ENCODE results near the gene RPS6KA1. TPM values are rescaled to one million over a fixed set of nuclear protein-coding genes. Genes with fewer than 3 reads are reported as not detected.
A peak's percentile ranks its signal among the peaks of the same experiment; 100 is the strongest.

Gene RPS6KA1
- total RNA-seq, 2 experiments from 2014 or later: 170 to 175 TPM

GRCh38 chr1:26535201-26535600 is 5.6 kb downstream of the RPS6KA1 start:
- H3K27me3 Mint-ChIP-seq: no peaks in the 10 kb centered on the region
- peaks cover 81% of the 10 kb centered on the region for H3K4me1 Mint-ChIP-seq
- H3K36me3 Mint-ChIP-seq (ENCODE audit: low read depth): peaks cover 11% of the 10 kb centered on the region
- ChIA-PET CTCF (interaction anchor here (0.6 to 1.6 kb wide), 3 partner anchors 10 to 36 kb away, joined by 3 to 13 read pairs (median 3); no protein-coding TSS in a partner anchor), POLR2A (interaction anchor here (1.0 to 1.4 kb wide), 4 partner anchors 18 to 63 kb away, joined by 3 to 15 read pairs (median 6); partner anchors contain the start of gene HMGN2)
- peak overlapping the region; percentile 18 for H3K4me3 Mint-ChIP-seq
- H3K9me3 Mint-ChIP-seq: no peaks in the 10 kb centered on the region
- no peak for DNase-seq
- H3K27ac Mint-ChIP-seq: peak overlapping the region; percentile 38

GRCh38 chr1:26536081-26536480 is 6.5 kb downstream of the RPS6KA1 start:
- H3K27me3 Mint-ChIP-seq: no peaks in the 10 kb centered on the region

GRCh38 chr1:26536521-26536920 is 7.0 kb downstream of the RPS6KA1 start:
- no peaks in the 10 kb centered on the region for H3K9me3 Mint-ChIP-seq
- H3K27ac Mint-ChIP-seq: no peak overlapping the region
- H3K4me3 Mint-ChIP-seq: no peak overlapping the region
- peaks cover 11% of the 10 kb centered on the region for H3K36me3 Mint-ChIP-seq (ENCODE audit: low read depth)
- no peaks in the 10 kb centered on the region for H3K27me3 Mint-ChIP-seq
- no peak for DNase-seq
- H3K4me1 Mint-ChIP-seq: peaks cover 81% of the 10 kb centered on the region
- ChIA-PET CTCF (interaction anchor here (0.7 to 3.6 kb wide), 4 partner anchors 8 to 62 kb away, joined by 3 to 29 read pairs (median 5); no protein-coding TSS in a partner anchor), POLR2A (interaction anchor here (1.1 to 6.7 kb wide), 2 partner anchors 7 to 13 kb away, joined by 3 to 62 read pairs; partner anchors contain the start of gene RPS6KA1)

More at GRCh38 chr1:26536081-26536480, 6.5 kb downstream of the RPS6KA1 start:
- POLR2A ChIA-PET: interaction anchor here (1.3 to 6.7 kb wide), 2 partner anchors 6 to 64 kb away, joined by 6 to 62 read pairs; partner anchors contain the start of genes HMGN2 and RPS6KA1
- H3K36me3 Mint-ChIP-seq (ENCODE audit: low read depth): peaks cover 11% of the 10 kb centered on the region
- no peak overlapping the region for H3K27ac Mint-ChIP-seq
- no peak overlapping the region for H3K4me3 Mint-ChIP-seq
- CTCF ChIA-PET: interaction anchor here (0.7 to 3.6 kb wide), 2 partner anchors 8 to 12 kb away, joined by 3 to 29 read pairs; no protein-coding TSS in a partner anchor
- H3K4me1 Mint-ChIP-seq: peaks cover 81% of the 10 kb centered on the region
- H3K9me3 Mint-ChIP-seq: no peaks in the 10 kb centered on the region
- no peak for DNase-seq

- H3K9me3 Mint-ChIP-seq: no peaks in the 10 kb centered on the region
- ChIA-PET POLR2A (interaction anchor here (1.0 to 6.7 kb wide), 6 partner anchors 8 to 327 kb away, joined by 3 to 88 read pairs (median 8); partner anchors contain the start of genes HMGN2 and RPS6KA1), CTCF (interaction anchor here (0.8 to 6.2 kb wide), 21 partner anchors 8 to 295 kb away, joined by 3 to 89 read pairs (median 5); partner anchors contain the start of genes PIGV and RPS6KA1)
- H3K27ac Mint-ChIP-seq: peak overlapping the region; percentile 96
- H3K4me3 Mint-ChIP-seq: no peak overlapping the region
- H3K27me3 Mint-ChIP-seq: no peaks in the 10 kb centered on the region
- peaks cover 13% of the 10 kb centered on the region for H3K36me3 Mint-ChIP-seq (ENCODE audit: low read depth)
- H3K4me1 Mint-ChIP-seq: peaks cover 85% of the 10 kb centered on the region
- no peak for DNase-seq
These were observed 8.4 kb downstream of the RPS6KA1 start for GRCh38 chr1:26537951-26538352.

GRCh38 chr1:26538480-26539412 is 9.2 kb downstream of the RPS6KA1 start:
- peak; percentile 68 for DNase-seq
- CTCF ChIA-PET: interaction anchor here (0.8 to 6.2 kb wide), 29 partner anchors 9 to 340 kb away, joined by 3 to 89 read pairs (median 5); partner anchors contain the start of genes PIGV and RPS6KA1
- H3K4me3 Mint-ChIP-seq: no peak overlapping the region
- H3K36me3 Mint-ChIP-seq (ENCODE audit: low read depth): peaks cover 13% of the 10 kb centered on the region
- peaks cover 92% of the 10 kb centered on the region for H3K4me1 Mint-ChIP-seq
- no peaks in the 10 kb centered on the region for H3K9me3 Mint-ChIP-seq
- no peaks in the 10 kb centered on the region for H3K27me3 Mint-ChIP-seq
- POLR2A ChIA-PET: interaction anchor here (0.7 to 6.7 kb wide), 13 partner anchors 8 to 351 kb away, joined by 3 to 88 read pairs (median 4); partner anchors contain the start of genes GPN2, HMGN2 and RPS6KA1
- H3K27ac Mint-ChIP-seq: peak overlapping the region; percentile 96

- Mint-ChIP-seq H3K27me3 (no peaks in the 10 kb centered on the region), H3K4me3 (no peak overlapping the region), H3K36me3 (ENCODE audit: low read depth) (peaks cover 16% of the 10 kb centered on the region), H3K9me3 (no peaks in the 10 kb centered on the region), H3K4me1 (peaks cover 92% of the 10 kb centered on the region), H3K27ac (peak overlapping the region; percentile 96)
- POLR2A ChIA-PET: interaction anchor here (1.1 to 6.7 kb wide), 8 partner anchors 10 to 350 kb away, joined by 4 to 88 read pairs (median 8); partner anchors contain the start of genes GPN2, HMGN2 and RPS6KA1
- DNase-seq: no peak
- CTCF ChIA-PET: interaction anchor here (0.8 to 6.2 kb wide), 11 partner anchors 8 to 249 kb away, joined by 3 to 89 read pairs (median 6); partner anchors contain the start of gene RPS6KA1
These were observed 10.2 kb downstream of the RPS6KA1 start for GRCh38 chr1:26539722-26540121.

GRCh38 chr1:26540351-26540750 is 10.8 kb downstream of the RPS6KA1 start:
- H3K27ac Mint-ChIP-seq: peak overlapping the region; percentile 96
- peak overlapping the region; percentile 24 for H3K4me3 Mint-ChIP-seq
- DNase-seq: peak; percentile 53
- no peaks in the 10 kb centered on the region for H3K9me3 Mint-ChIP-seq
- no peaks in the 10 kb centered on the region for H3K27me3 Mint-ChIP-seq
- ChIA-PET CTCF (interaction anchor here (0.8 to 6.2 kb wide), 8 partner anchors 10 to 325 kb away, joined by 3 to 89 read pairs (median 6); partner anchors contain the start of gene RPS6KA1), POLR2A (interaction anchor here (0.6 to 6.7 kb wide), 12 partner anchors 11 to 349 kb away, joined by 3 to 88 read pairs (median 6); partner anchors contain the start of genes GPN2, HMGN2 and RPS6KA1)
- peaks cover 17% of the 10 kb centered on the region for H3K36me3 Mint-ChIP-seq (ENCODE audit: low read depth)
- H3K4me1 Mint-ChIP-seq: peaks cover 92% of the 10 kb centered on the region

GRCh38 chr1:26541431-26541815 is 11.9 kb downstream of the RPS6KA1 start:
- Mint-ChIP-seq H3K9me3 (no peaks in the 10 kb centered on the region), H3K27me3 (no peaks in the 10 kb centered on the region), H3K27ac (peak overlapping the region; percentile 96), H3K4me3 (peak overlapping the region; percentile 74), H3K4me1 (peaks cover 90% of the 10 kb centered on the region), H3K36me3 (ENCODE audit: low read depth) (peaks cover 27% of the 10 kb centered on the region)
- POLR2A ChIA-PET: interaction anchor here (1.0 to 6.7 kb wide), 20 partner anchors 9 to 324 kb away, joined by 3 to 88 read pairs (median 6); partner anchors contain the start of genes HMGN2, PIGV and RPS6KA1
- CTCF ChIA-PET: interaction anchor here (0.5 to 6.2 kb wide), 15 partner anchors 10 to 324 kb away, joined by 3 to 89 read pairs (median 5); partner anchors contain the start of genes PIGV and RPS6KA1
- DNase-seq: no peak

- H3K27me3 Mint-ChIP-seq: no peaks in the 10 kb centered on the region
- H3K4me3 Mint-ChIP-seq: peak overlapping the region; percentile 74
- peaks cover 34% of the 10 kb centered on the region for H3K36me3 Mint-ChIP-seq (ENCODE audit: low read depth)
These were observed 12.5 kb downstream of the RPS6KA1 start for GRCh38 chr1:26541816-26542711.

GRCh38 chr1:26542771-26543451 is 13.3 kb downstream of the RPS6KA1 start:
- peak overlapping the region; percentile 96 for H3K27ac Mint-ChIP-seq
- H3K36me3 Mint-ChIP-seq (ENCODE audit: low read depth): peaks cover 42% of the 10 kb centered on the region
- no peaks in the 10 kb centered on the region for H3K27me3 Mint-ChIP-seq
- ChIA-PET CTCF (interaction anchor here (1.1 to 6.2 kb wide), 7 partner anchors 10 to 322 kb away, joined by 3 to 89 read pairs (median 8); partner anchors contain the start of genes PIGV and RPS6KA1), POLR2A (interaction anchor here (0.8 to 6.7 kb wide), 22 partner anchors 8 to 323 kb away, joined by 3 to 88 read pairs (median 6); partner anchors contain the start of genes PIGV and RPS6KA1)
- DNase-seq: no peak
- peaks cover 95% of the 10 kb centered on the region for H3K4me1 Mint-ChIP-seq
- H3K4me3 Mint-ChIP-seq: peak overlapping the region; percentile 74
- no peaks in the 10 kb centered on the region for H3K9me3 Mint-ChIP-seq

More at GRCh38 chr1:26541816-26542711, 12.5 kb downstream of the RPS6KA1 start:
- ChIA-PET CTCF (interaction anchor here (0.7 to 6.2 kb wide), 14 partner anchors 9 to 323 kb away, joined by 3 to 89 read pairs (median 6); partner anchors contain the start of genes PIGV and RPS6KA1), POLR2A (interaction anchor here (0.8 to 6.7 kb wide), 25 partner anchors 9 to 323 kb away, joined by 3 to 88 read pairs (median 6); partner anchors contain the start of genes HMGN2, PIGV and RPS6KA1)
- peak overlapping the region; percentile 96 for H3K27ac Mint-ChIP-seq
- H3K9me3 Mint-ChIP-seq: no peaks in the 10 kb centered on the region
- peak; percentile 89 for DNase-seq
- H3K4me1 Mint-ChIP-seq: peaks cover 93% of the 10 kb centered on the region

GRCh38 chr1:26543462-26543861 is 13.9 kb downstream of the RPS6KA1 start:
- Mint-ChIP-seq H3K4me3 (peak overlapping the region; percentile 74), H3K27ac (peak overlapping the region; percentile 96), H3K9me3 (no peaks in the 10 kb centered on the region), H3K36me3 (ENCODE audit: low read depth) (peaks cover 45% of the 10 kb centered on the region), H3K27me3 (no peaks in the 10 kb centered on the region), H3K4me1 (peaks cover 95% of the 10 kb centered on the region)
- ChIA-PET POLR2A (interaction anchor here (1.0 to 1.3 kb wide), 3 partner anchors 13 to 43 kb away, joined by 3 read pairs; partner anchors contain the start of gene RPS6KA1), CTCF (no interaction called here)
- no peak for DNase-seq

All from activated CD4-positive, alpha-beta memory T cell treated with anti-CD3 and anti-CD28 coated beads, Interleukin-2, amount 10 ng/mL, durations not matched to agents 7 days and 5 days (primary cell).